A673 (cell line): ENCODE data around the gene RNF157.

Source experiments
- EZH2 ChIP-seq: fragments of 200-600 bp; sonication (generic); IDR thresholded peaks from 2 replicates; pipeline ENCODE4 v1.6.1; 2017; ENCODE audit warnings: borderline replicate concordance, low read depth, mild to moderate bottlenecking, mixed read lengths, antibody characterized with exemption, low read length; ENCODE audit not compliant: poor library complexity, severe bottlenecking
- TF ChIP-seq, protein P1 (sequence below): fragments of 300-800, 200-600 bp; sonication (generic); conservative IDR thresholded peaks from 2 replicates; pipeline ENCODE4 v1.5.1; 2017; ENCODE audit warnings: low read depth, mild to moderate bottlenecking, antibody characterized with exemption, low read length, moderate library complexity, mixed read lengths

DNA sequence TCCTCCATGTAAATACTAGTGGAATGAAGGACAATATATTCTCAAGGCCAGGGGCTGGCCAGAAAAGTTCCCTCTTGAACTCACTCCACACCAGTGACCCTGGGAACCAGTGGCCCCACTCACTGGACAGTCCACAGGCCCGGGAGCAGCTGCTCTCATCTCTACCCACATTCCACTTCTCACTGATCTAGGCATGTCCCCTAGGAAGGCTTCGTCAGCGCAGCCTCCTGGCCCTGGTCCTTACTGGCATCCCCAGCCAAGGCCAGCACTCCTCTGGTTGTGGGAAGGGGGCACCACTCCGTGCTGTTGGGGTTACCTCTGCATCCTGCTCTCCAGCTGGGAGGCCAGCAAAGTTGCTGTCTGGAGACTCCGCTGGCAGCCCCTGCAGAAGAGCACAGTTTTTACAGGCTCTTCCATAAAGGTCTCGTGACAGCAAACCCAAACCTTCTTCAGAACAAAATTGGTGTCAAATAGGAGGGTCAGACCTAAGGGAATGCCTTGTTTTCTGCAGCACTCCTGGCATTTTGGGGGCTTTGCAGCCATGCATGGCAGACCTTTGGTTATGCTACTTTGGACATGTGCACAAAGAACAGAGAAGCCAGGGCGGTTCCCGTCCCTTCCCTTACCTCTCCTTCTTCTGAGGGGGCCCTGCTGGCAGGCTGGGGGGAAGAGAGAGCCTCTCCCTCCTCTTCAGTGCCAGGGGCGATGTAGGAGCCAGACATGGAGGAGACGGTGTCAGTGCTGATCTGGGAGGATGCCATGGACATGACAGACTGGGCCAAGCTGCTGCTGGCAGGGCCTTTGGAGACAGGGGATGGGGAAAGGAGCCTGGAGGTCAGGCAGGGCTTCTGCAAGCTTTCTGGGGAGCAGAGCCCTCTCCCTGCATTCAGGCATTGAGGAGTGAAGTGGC lies 85.1 kb downstream of the RNF157 start:
- no peak for TF ChIP-seq EZH2
- TF ChIP-seq, protein P1, sequence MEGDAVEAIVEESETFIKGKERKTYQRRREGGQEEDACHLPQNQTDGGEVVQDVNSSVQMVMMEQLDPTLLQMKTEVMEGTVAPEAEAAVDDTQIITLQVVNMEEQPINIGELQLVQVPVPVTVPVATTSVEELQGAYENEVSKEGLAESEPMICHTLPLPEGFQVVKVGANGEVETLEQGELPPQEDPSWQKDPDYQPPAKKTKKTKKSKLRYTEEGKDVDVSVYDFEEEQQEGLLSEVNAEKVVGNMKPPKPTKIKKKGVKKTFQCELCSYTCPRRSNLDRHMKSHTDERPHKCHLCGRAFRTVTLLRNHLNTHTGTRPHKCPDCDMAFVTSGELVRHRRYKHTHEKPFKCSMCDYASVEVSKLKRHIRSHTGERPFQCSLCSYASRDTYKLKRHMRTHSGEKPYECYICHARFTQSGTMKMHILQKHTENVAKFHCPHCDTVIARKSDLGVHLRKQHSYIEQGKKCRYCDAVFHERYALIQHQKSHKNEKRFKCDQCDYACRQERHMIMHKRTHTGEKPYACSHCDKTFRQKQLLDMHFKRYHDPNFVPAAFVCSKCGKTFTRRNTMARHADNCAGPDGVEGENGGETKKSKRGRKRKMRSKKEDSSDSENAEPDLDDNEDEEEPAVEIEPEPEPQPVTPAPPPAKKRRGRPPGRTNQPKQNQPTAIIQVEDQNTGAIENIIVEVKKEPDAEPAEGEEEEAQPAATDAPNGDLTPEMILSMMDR, result no peak
